Transverse colon (tissue), 4 donors: ENCODE measurements around the gene PDE10A. TPM values are rescaled to one million over a fixed set of nuclear protein-coding genes. Genes with fewer than 3 reads are reported as not detected.

ENCODE experiments used
- DNase-seq: peaks from one replicate; pipeline ENCODE4 v3.0.0-alpha.2; 2019
- H3K27ac ChIP-seq, 4 donors: fragments of 200-600 bp; sonication (generic); 2 replicates each; pipeline ENCODE4 v1.5.1; 2016 to 2018; ENCODE audit warnings: inconsistent platforms in 4 of 4
- H3K27me3 ChIP-seq: fragments of 200-600 bp; sonication (generic); 2 replicates; pipeline ENCODE4 v1.5.1; 2017; ENCODE audit warnings: inconsistent platforms
- H3K36me3 ChIP-seq, 4 donors: fragments of 200-600 bp; sonication (generic); 2 replicates each; pipeline ENCODE4 v1.5.1; 2017 to 2019; ENCODE audit warnings: inconsistent platforms in 4 of 4
- H3K4me1 ChIP-seq, 4 donors: fragments of 200-600 bp; sonication (generic); 2 replicates each; pipeline ENCODE4 v1.5.1; 2017 to 2020; ENCODE audit warnings: inconsistent platforms in 4 of 4
- H3K4me3 ChIP-seq, 4 donors: fragments of 200-600 bp; sonication (generic); 1 replicate in 1 of 4; 2 replicates in 3 of 4; pipeline versions ENCODE4 v1.5.1 to v1.6.1; 2017 to 2019; ENCODE audit warnings: inconsistent platforms in 4 of 4
- H3K9me3 ChIP-seq, 2 donors: fragments of 200-600 bp; sonication (generic); 2 replicates each; pipeline ENCODE4 v1.5.1; 2017 to 2019; ENCODE audit warnings: inconsistent platforms in 2 of 2
- CTCF ChIP-seq, 5 experiments: fragments of 200-600 bp in 3 of 5; fragments of 450-650 bp in 2 of 5; sonication (generic) in 3 of 5; IDR thresholded peaks; 1 replicate in 2 of 5; 2 replicates in 3 of 5; pipeline ENCODE4 v1.5.1; 2016 to 2017; ENCODE audit warnings: antibody characterized with exemption in 5 of 5, inconsistent platforms in 3 of 5, mild to moderate bottlenecking in 2 of 5, moderate library complexity in 1 of 5
- EP300 ChIP-seq: sonication (generic); formaldehyde crosslinking; IDR thresholded peaks from one replicate; pipeline ENCODE4 v1.6.1; 2017; ENCODE audit warnings: antibody characterized with exemption, low read depth
- POLR2A ChIP-seq: fragments of 450-650 bp; IDR thresholded peaks from one replicate; pipeline ENCODE4 v1.6.1; 2016; ENCODE audit warnings: antibody characterized with exemption, mild to moderate bottlenecking, moderate library complexity
- POLR2AphosphoS5 ChIP-seq, 3 donors: sonication (generic); formaldehyde crosslinking; IDR thresholded peaks; one replicate each; pipeline ENCODE4 v1.6.1; 2016; ENCODE audit warnings: antibody characterized with exemption in 3 of 3
- WGBS, 2 donors: methylation state at CpG; one replicate each; pipeline ENCODE4 v1.1.5; 2018; ENCODE audit warnings: low coverage in 1 of 2; 5-methylcytosine and 5-hydroxymethylcytosine counted together
- in situ Hi-C, 4 donors: fragments of 200-750 bp; cut with MboI; loops; one replicate each; pipeline versions ENCODE4 v1.15.0 to v1.15.1; 2017; ENCODE audit warnings: low sequenced_read_pairs in 3 of 4, low pct_ligation_motif_present in 1 of 4, low pct_unique_long_range_greater_than_20kb in 1 of 4
- intact Hi-C: fragments of 100-400 bp; cut with DNase I; formaldehyde crosslinking; loops from one replicate; pipeline ENCODE4 v1.15.1; 2023; ENCODE audit warnings: low total_unique reads
- total RNA-seq, 4 donors: library from RNA; depleted of rRNA; stranded (reverse); fragments of >200 nt; gene quantifications; one replicate each; pipeline ENCODE4 v1.1.0, GENCODE V29; 2016

Gene PDE10A
- total RNA-seq, 4 donors from 2014 or later, result 1.4 to 15.3 (median 4.3) TPM

GRCh38 chr6:165684333-165684732 lies 21.3 kb upstream of the PDE10A start:
- Histone ChIP-seq H3K36me3 (no peaks in the 10 kb centered on the region), H3K27ac (no peak overlapping the region), H3K9me3 (no peaks in the 10 kb centered on the region), H3K4me1 (no peaks in the 10 kb centered on the region), H3K4me3 (no peak overlapping the region), H3K27me3 (no peaks in the 10 kb centered on the region)
- TF ChIP-seq POLR2A (no peak), EP300 (no peak), POLR2AphosphoS5 (IDR thresholded peaks at IDR 0.05) (no peak), CTCF (IDR thresholded peaks at IDR 0.05) (no peak)
- in situ Hi-C loops (no loop called here), intact Hi-C loops (no loop called here)
- DNase-seq, result no peak
- 83% methylated on average over 10 of the region's 10 CpGs; no CpG with 5 or more reads in 1 of the 2 donors for WGBS, 2 donors

- Histone ChIP-seq H3K27me3 (no peaks in the 10 kb centered on the region), H3K36me3 (no peaks in the 10 kb centered on the region), H3K27ac (no peak overlapping the region), H3K4me1 (no peaks in the 10 kb centered on the region), H3K4me3 (no peak overlapping the region), H3K9me3 (no peaks in the 10 kb centered on the region)
- 61 to 75% methylated on average over 5 of the region's 5 CpGs for WGBS, 2 donors
- DNase-seq, result no peak
- TF ChIP-seq POLR2AphosphoS5 (IDR thresholded peaks at IDR 0.05), result no peak
- no peak for TF ChIP-seq EP300
- no peak for TF ChIP-seq POLR2A
- in situ Hi-C loops, result no loop called here
- intact Hi-C loops, result no loop called here
Observed at GRCh38 chr6:165680975-165681374, 17.9 kb upstream of the PDE10A start.

- Histone ChIP-seq H3K27me3 (no peaks in the 10 kb centered on the region), H3K4me3 (no peak overlapping the region), H3K36me3 (no peaks in the 10 kb centered on the region), H3K4me1 (no peaks in the 10 kb centered on the region), H3K27ac (no peak overlapping the region), H3K9me3 (no peaks in the 10 kb centered on the region)
- intact Hi-C loops, result no loop called here
- no peak for TF ChIP-seq POLR2AphosphoS5 (IDR thresholded peaks at IDR 0.05)
- TF ChIP-seq POLR2A, result no peak
- no peak for TF ChIP-seq CTCF (IDR thresholded peaks at IDR 0.05)
- TF ChIP-seq EP300, result no peak
- WGBS, 2 donors, result 44 to 74% methylated on average over 2 to 10 of the region's 10 CpGs
- in situ Hi-C loops, result no loop called here
- DNase-seq, result no peak
Observed at GRCh38 chr6:165679326-165679725, 16.3 kb upstream of the PDE10A start.

- no peak overlapping the region for H3K27ac ChIP-seq
- no peak overlapping the region for H3K4me3 ChIP-seq
- no peaks in the 10 kb centered on the region for H3K9me3 ChIP-seq
- in situ Hi-C loops (no loop called here), intact Hi-C loops (no loop called here)
- H3K27me3 ChIP-seq, result no peaks in the 10 kb centered on the region
- no peak for DNase-seq
- WGBS, 2 donors, result 79 to 82% methylated on average over 4 of the region's 4 CpGs
- TF ChIP-seq CTCF (IDR thresholded peaks at IDR 0.05) (no peak), POLR2A (no peak), EP300 (no peak), POLR2AphosphoS5 (IDR thresholded peaks at IDR 0.05) (no peak)
- H3K36me3 ChIP-seq, result no peaks in the 10 kb centered on the region
- no peaks in the 10 kb centered on the region for H3K4me1 ChIP-seq
Observed at GRCh38 chr6:165678904-165679303, 15.9 kb upstream of the PDE10A start.

GRCh38 chr6:165678429-165678828 lies 15.4 kb upstream of the PDE10A start:
- no peaks in the 10 kb centered on the region for H3K4me1 ChIP-seq
- H3K4me3 ChIP-seq, result no peak overlapping the region
- in situ Hi-C loops (no loop called here), intact Hi-C loops (no loop called here)
- H3K9me3 ChIP-seq, result no peaks in the 10 kb centered on the region
- TF ChIP-seq EP300 (no peak), POLR2A (no peak), POLR2AphosphoS5 (IDR thresholded peaks at IDR 0.05) (no peak), CTCF (IDR thresholded peaks at IDR 0.05) (no peak)
- no peak overlapping the region for H3K27ac ChIP-seq
- no peaks in the 10 kb centered on the region for H3K36me3 ChIP-seq
- no peak for DNase-seq
- H3K27me3 ChIP-seq, result no peaks in the 10 kb centered on the region
- 86 to 93% methylated on average over 9 to 10 of the region's 10 CpGs for WGBS, 2 donors
